HL-60 (cell line): ENCODE data around the gene LIMCH1.

Experiments used
- DNase-seq, 2 experiments: peaks; one replicate each; pipeline ENCODE4 v3.0.0-alpha.2; 2010 to 2020; ENCODE audit warnings: low read depth in 1 of 2, low spot score in 1 of 2
- H3K27ac ChIP-seq: fragments of 250-450 bp; sonication (Bioruptor Pico); replicated peaks from 2 replicates; pipeline ENCODE4 v1.5.1; 2020; ENCODE audit warnings: mild to moderate bottlenecking, moderate library complexity
- H3K27me3 ChIP-seq: fragments of 250-450 bp; sonication (Bioruptor Pico); 2 replicates; pipeline ENCODE4 v1.5.1; 2021; ENCODE audit warnings: mild to moderate bottlenecking, moderate library complexity; ENCODE audit not compliant: insufficient read depth, poor library complexity, severe bottlenecking
- H3K4me3 ChIP-seq: replicated peaks from 2 replicates; pipeline ENCODE4 v1.5.1; 2011; ENCODE audit warnings: mild to moderate bottlenecking, control low read depth, low read length; ENCODE audit not compliant: insufficient read depth
- GABPA ChIP-seq: IDR thresholded peaks from 2 replicates; pipeline ENCODE4 v1.6.1; 2012; ENCODE audit warnings: low read depth
- POLR2AphosphoS5 ChIP-seq: IDR thresholded peaks from 2 replicates; pipeline ENCODE4 v1.6.1; 2012; ENCODE audit warnings: low read depth
- SPI1 ChIP-seq: IDR thresholded peaks from 2 replicates; pipeline ENCODE4 v1.6.1; 2012; ENCODE audit warnings: low read depth, mild to moderate bottlenecking, borderline replicate concordance
- TF ChIP-seq, protein P1 (sequence below): IDR thresholded peaks from 2 replicates; pipeline ENCODE4 v1.6.1; 2012; ENCODE audit warnings: low read depth; ENCODE audit not compliant: insufficient replicate concordance
- TF ChIP-seq, protein P2 (sequence below): IDR thresholded peaks from one replicate; pipeline ENCODE4 v1.5.1; 2011; ENCODE audit warnings: low read length, control low read depth, inconsistent platforms; ENCODE audit not compliant: insufficient read depth

Gene LIMCH1

DNA sequence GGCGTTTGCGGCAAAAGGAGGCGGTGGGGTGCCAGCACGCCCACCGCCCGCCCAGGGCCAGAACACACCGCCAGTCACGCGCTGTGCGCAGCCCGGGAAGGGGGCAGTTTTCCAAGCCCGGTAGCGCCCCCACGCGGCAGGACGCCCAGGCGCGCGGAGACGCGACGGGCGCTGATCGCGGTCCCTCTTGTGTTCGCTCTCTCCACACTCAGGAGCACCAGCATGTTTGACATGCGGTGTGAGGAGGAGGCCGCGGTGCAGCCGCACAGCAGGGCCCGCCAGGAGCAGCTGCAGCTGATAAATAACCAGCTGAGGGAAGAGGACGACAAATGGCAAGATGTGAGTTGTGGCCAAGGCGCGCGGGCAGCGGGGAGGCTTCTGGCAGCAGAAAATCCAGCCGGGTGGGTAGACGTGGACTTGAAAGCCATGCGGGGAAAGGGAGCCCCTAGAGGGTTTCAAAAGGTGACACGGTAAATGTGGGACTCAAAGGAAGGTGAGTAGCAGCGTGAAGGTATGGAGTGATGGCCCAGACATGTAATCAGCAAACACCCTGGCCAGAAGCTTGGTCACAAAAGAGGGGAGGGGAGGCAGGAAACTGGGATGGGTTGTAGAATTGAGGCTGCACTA lies 106.4 kb downstream of the LIMCH1 start:
- TF ChIP-seq, protein P1, sequence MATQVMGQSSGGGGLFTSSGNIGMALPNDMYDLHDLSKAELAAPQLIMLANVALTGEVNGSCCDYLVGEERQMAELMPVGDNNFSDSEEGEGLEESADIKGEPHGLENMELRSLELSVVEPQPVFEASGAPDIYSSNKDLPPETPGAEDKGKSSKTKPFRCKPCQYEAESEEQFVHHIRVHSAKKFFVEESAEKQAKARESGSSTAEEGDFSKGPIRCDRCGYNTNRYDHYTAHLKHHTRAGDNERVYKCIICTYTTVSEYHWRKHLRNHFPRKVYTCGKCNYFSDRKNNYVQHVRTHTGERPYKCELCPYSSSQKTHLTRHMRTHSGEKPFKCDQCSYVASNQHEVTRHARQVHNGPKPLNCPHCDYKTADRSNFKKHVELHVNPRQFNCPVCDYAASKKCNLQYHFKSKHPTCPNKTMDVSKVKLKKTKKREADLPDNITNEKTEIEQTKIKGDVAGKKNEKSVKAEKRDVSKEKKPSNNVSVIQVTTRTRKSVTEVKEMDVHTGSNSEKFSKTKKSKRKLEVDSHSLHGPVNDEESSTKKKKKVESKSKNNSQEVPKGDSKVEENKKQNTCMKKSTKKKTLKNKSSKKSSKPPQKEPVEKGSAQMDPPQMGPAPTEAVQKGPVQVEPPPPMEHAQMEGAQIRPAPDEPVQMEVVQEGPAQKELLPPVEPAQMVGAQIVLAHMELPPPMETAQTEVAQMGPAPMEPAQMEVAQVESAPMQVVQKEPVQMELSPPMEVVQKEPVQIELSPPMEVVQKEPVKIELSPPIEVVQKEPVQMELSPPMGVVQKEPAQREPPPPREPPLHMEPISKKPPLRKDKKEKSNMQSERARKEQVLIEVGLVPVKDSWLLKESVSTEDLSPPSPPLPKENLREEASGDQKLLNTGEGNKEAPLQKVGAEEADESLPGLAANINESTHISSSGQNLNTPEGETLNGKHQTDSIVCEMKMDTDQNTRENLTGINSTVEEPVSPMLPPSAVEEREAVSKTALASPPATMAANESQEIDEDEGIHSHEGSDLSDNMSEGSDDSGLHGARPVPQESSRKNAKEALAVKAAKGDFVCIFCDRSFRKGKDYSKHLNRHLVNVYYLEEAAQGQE = no peak
- TF ChIP-seq, protein P2, sequence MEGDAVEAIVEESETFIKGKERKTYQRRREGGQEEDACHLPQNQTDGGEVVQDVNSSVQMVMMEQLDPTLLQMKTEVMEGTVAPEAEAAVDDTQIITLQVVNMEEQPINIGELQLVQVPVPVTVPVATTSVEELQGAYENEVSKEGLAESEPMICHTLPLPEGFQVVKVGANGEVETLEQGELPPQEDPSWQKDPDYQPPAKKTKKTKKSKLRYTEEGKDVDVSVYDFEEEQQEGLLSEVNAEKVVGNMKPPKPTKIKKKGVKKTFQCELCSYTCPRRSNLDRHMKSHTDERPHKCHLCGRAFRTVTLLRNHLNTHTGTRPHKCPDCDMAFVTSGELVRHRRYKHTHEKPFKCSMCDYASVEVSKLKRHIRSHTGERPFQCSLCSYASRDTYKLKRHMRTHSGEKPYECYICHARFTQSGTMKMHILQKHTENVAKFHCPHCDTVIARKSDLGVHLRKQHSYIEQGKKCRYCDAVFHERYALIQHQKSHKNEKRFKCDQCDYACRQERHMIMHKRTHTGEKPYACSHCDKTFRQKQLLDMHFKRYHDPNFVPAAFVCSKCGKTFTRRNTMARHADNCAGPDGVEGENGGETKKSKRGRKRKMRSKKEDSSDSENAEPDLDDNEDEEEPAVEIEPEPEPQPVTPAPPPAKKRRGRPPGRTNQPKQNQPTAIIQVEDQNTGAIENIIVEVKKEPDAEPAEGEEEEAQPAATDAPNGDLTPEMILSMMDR = no peak
- no peak for TF ChIP-seq POLR2AphosphoS5
- TF ChIP-seq GABPA = no peak
- no peak for TF ChIP-seq SPI1
- Histone ChIP-seq H3K4me3 (no peak overlapping the region), H3K27me3 (peaks cover 33% of the 10 kb centered on the region), H3K27ac (no peak overlapping the region)
- DNase-seq = no peak

- TF ChIP-seq, protein P2 = no peak
- TF ChIP-seq GABPA = no peak
- no peak for TF ChIP-seq SPI1
- no peak for TF ChIP-seq POLR2AphosphoS5
- TF ChIP-seq, protein P1 = no peak
- DNase-seq = no peak
- H3K27ac ChIP-seq = no peak overlapping the region
- H3K27me3 ChIP-seq = peaks cover 33% of the 10 kb centered on the region
- H3K4me3 ChIP-seq = no peak overlapping the region
Measured at GRCh38 chr4:41644915-41645295, 106.9 kb downstream of the LIMCH1 start.

DNA sequence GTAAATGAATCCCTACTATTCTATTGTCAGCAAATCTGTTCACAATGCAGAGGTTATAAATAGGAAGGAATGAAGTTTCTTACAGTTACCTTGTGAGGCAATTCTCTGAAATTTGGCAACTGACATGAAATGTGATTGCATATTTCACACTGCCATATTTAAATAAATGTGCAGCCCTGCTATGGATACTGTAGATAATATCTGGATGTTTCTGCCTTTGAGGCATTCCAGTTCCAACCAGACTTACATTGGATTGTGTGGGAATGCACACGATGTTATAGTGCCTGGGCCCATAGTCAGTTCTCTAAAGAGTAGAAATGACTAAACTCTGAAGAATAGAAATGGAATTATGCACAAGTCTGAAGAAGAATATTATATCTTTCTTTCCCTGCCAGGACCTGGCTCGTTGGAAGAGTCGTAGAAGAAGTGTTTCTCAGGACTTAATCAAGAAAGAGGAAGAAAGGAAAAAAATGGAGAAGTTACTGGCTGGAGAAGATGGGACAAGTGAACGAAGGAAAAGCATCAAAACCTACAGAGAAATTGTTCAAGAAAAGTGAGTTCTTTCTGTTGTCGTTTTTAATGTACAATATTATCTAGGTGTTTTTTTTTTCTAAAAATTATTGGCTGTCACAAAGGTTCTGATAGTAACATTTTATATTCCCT lies 107.9 kb downstream of the LIMCH1 start:
- no peak for DNase-seq
- no peak for TF ChIP-seq SPI1
- TF ChIP-seq, protein P2 = no peak
- TF ChIP-seq, protein P1 = no peak
- TF ChIP-seq POLR2AphosphoS5 = no peak
- TF ChIP-seq GABPA = no peak
- peaks cover 29% of the 10 kb centered on the region for H3K27me3 ChIP-seq

More for the DNA sequence above, 107.9 kb downstream of the LIMCH1 start:
- Histone ChIP-seq H3K4me3 (no peak overlapping the region), H3K27ac (no peak overlapping the region)
